Lower lobe of right lung (tissue), 2 donors: Measurements from ENCODE around the gene MACROD1. TPM values are rescaled to one million over a fixed set of nuclear protein-coding genes. Genes with fewer than 3 reads are reported as not detected.

Experiments used
- ATAC-seq, 2 donors: fragments of 200-7000 bp; cut with Tn5 transposase; one replicate each; pipeline ENCODE4 v1.9.1; 2020 to 2022; ENCODE audit warnings: mild to moderate bottlenecking in 2 of 2, moderate library complexity in 2 of 2
- DNase-seq: peaks from one replicate; pipeline ENCODE4 v3.0.0-alpha.2; 2020
- H3K27ac ChIP-seq: fragments of 200-600 bp; one replicate; pipeline ENCODE4 v1.8.0; 2022
- H3K27me3 ChIP-seq: fragments of 200-600 bp; one replicate; pipeline ENCODE4 v1.8.0; 2022; ENCODE audit warnings: low read depth
- H3K36me3 ChIP-seq: fragments of 200-600 bp; one replicate; pipeline ENCODE4 v1.8.0; 2022; ENCODE audit warnings: mild to moderate bottlenecking
- H3K4me1 ChIP-seq: fragments of 200-600 bp; one replicate; pipeline ENCODE4 v1.8.0; 2022
- H3K4me3 ChIP-seq: fragments of 200-600 bp; one replicate; pipeline ENCODE4 v1.8.0; 2022; ENCODE audit warnings: mild to moderate bottlenecking
- H3K9me3 ChIP-seq: fragments of 200-600 bp; one replicate; pipeline ENCODE4 v1.8.0; 2022
- CTCF ChIP-seq: fragments of 200-600 bp; IDR thresholded peaks from one replicate; pipeline ENCODE4 v1.8.0; 2022; ENCODE audit warnings: antibody characterized with exemption, mild to moderate bottlenecking
- intact Hi-C: fragments of 100-400 bp; cut with DNase I; formaldehyde crosslinking; loops from one replicate; pipeline ENCODE4 v1.11.0; 2022
- total RNA-seq: library from RNA; stranded (reverse); fragmentation: NEBNext Ultra II Directional; extraction: Animal tissue kit (Norgen Biotek cat#: 25700); gene quantifications from one replicate; pipeline ENCODE4 v1.2.1, GENCODE V29; 2021
- donor health status: DM: no; HTN: yes; CAD: no; lungs with severe emphysema.

Gene MACROD1
- total RNA-seq, 1 donor from 2014 or later: 15.0 TPM

DNA sequence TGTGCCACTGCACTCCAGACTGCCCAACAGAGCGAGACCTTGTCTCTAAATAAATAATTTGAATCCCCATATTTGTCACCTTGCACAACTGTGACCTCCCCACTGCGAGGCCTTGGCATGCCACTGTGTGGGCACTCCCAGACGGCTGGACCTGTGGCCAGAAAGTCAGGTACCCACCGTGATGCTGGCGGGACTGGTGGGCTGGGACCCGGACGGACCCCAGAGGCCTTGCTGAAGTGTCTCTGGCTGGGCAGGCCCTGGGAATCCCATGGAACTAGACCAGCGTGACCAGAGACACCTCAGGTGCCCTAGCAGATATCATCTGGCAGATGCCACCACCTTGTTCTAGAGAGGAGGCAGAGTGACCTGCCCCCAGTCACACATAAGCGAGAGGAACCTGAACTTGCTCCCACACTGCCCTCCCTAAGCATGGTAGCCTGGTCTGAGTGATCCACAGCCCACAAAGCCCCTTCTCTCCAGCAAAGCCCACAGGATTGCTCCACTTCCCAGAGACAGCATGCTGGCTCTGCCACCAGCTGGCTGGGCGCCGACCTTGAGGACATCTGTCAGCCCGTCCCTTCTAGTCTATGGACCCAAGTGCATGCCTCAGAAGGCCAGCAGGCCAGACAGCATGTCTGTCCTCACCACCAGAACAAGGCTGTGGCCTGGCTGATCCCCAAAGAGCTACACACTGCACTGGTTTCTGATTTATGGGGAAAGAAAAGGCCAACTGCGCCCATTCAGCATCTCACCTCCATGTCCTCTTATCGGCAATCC is 9.5 kb downstream of the MACROD1 start:
- H3K4me1 ChIP-seq: peaks cover 7% of the 10 kb centered on the region
- no peak for TF ChIP-seq CTCF
- H3K9me3 ChIP-seq: no peaks in the 10 kb centered on the region
- H3K36me3 ChIP-seq: no peaks in the 10 kb centered on the region
- DNase-seq (no peak), ATAC-seq (no peak)
- no peaks in the 10 kb centered on the region for H3K27me3 ChIP-seq
- H3K4me3 ChIP-seq: no peak overlapping the region
- H3K27ac ChIP-seq: no peak overlapping the region
- intact Hi-C loops: no loop called here

DNA sequence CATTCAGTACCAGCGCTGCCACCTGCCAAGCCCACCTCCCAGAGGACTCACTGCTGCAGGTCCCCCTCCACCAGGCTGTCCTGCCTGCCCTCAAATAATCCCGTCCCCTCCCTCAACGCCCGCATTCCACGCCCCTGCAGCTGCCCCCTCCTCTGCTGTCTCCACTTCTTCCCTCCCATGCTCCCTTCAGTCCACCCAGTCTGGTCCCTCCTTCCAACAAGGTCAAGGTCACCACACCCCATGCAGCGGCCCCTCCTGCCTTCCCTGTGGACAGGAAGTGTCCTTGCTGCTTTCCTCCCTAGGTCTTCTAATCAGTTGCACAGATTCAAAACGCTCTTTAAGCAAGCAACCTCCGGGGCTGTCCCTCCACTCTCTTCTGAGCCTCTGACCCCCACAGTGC is 12.1 kb downstream of the MACROD1 start:
- ATAC-seq (no peak), DNase-seq (no peak)
- intact Hi-C loops: no loop called here
- no peak for TF ChIP-seq CTCF
- Histone ChIP-seq H3K4me1 (peaks cover 9% of the 10 kb centered on the region), H3K4me3 (no peak overlapping the region), H3K36me3 (no peaks in the 10 kb centered on the region), H3K27ac (no peak overlapping the region), H3K27me3 (no peaks in the 10 kb centered on the region), H3K9me3 (no peaks in the 10 kb centered on the region)

DNA sequence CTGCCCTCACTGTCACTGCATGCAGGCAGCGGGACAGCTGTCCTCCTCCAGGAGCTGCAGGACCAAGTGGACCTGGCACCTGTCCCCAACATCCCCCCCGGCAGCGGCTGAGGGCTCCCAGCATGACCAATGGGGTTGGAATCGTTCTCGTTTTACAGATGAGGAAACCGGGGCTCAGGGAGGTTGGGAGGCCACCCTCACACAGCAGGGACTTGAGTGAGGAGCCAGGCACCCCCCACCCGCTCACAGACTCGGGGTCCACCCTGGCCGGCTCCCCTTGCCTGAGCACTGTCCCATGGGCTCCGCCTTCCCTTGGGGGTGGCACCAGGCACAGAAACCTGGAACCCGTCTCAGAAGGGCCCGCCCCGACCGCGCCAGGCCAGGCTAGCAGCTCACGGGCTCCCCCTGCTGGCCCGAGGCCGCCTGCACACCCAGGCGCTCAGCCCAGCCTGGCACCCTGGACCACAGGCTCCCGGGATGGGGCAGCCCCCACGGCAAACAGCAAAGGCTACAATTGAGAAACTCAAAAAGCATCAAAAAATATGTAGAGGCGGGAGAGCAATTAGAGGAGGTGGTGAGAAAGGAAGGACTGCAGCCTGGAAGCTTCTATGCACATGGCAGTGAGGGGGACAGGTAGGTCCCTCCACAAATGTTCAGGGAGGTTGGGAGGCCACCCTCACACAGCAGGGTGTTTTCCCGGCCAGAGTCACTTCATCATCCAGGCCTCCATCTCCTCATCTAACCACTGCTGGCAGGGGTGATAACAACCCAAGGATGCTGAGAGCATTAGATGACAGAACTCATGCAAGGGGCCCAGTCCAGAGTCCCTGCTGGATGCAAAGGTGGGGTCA is 12.8 kb downstream of the MACROD1 start:
- Histone ChIP-seq H3K9me3 (no peaks in the 10 kb centered on the region), H3K36me3 (no peaks in the 10 kb centered on the region), H3K27ac (no peak overlapping the region), H3K27me3 (no peaks in the 10 kb centered on the region), H3K4me3 (peak overlapping the region; percentile 19), H3K4me1 (peaks cover 16% of the 10 kb centered on the region)
- intact Hi-C loops: no loop called here
- DNase-seq: peak; percentile 81
- TF ChIP-seq CTCF: peak; percentile 100
- ATAC-seq: peak; percentile 91 to 93

DNA sequence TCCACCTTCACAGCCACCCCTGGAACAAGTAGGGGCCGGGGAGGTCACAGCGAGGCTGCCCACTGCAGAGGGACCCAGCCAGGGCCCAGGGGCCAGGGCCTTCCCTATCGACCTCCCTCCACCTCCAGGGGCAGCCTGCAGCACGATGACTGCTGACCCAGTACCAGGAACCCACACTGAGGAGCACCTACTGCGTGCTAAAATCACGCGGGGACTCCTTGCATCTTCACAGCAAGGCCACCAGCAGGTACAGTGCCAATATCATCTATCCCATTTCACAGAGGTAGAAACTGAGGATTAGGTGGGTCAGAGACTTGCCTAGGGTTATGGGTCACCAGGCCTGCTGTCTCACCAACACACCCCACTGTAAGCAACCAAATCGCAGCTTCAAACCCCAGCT is 14.6 kb downstream of the MACROD1 start:
- DNase-seq (no peak), ATAC-seq (no peak)
- no peaks in the 10 kb centered on the region for H3K9me3 ChIP-seq
- no peaks in the 10 kb centered on the region for H3K27me3 ChIP-seq
- intact Hi-C loops: no loop called here
- peaks cover 19% of the 10 kb centered on the region for H3K4me1 ChIP-seq
- no peak overlapping the region for H3K27ac ChIP-seq
- no peaks in the 10 kb centered on the region for H3K36me3 ChIP-seq
- no peak overlapping the region for H3K4me3 ChIP-seq
- TF ChIP-seq CTCF: no peak

- no peak for TF ChIP-seq CTCF
- H3K4me1 ChIP-seq: peaks cover 19% of the 10 kb centered on the region
- no peaks in the 10 kb centered on the region for H3K27me3 ChIP-seq
- H3K27ac ChIP-seq: no peak overlapping the region
- H3K36me3 ChIP-seq: no peaks in the 10 kb centered on the region
- H3K4me3 ChIP-seq: no peak overlapping the region
- no peak for ATAC-seq
- no peak for DNase-seq
- H3K9me3 ChIP-seq: no peaks in the 10 kb centered on the region
- intact Hi-C loops: no loop called here
These were observed 15.3 kb downstream of the MACROD1 start for GRCh38 chr11:64150481-64151239.
